ENCODE data around the gene C2CD4D. TPM values are rescaled to one million over a fixed set of nuclear protein-coding genes. Genes with fewer than 3 reads are reported as not detected.

Gene C2CD4D
- total RNA-seq, 1 experiment from 2014 or later = 0.94 TPM

DNA sequence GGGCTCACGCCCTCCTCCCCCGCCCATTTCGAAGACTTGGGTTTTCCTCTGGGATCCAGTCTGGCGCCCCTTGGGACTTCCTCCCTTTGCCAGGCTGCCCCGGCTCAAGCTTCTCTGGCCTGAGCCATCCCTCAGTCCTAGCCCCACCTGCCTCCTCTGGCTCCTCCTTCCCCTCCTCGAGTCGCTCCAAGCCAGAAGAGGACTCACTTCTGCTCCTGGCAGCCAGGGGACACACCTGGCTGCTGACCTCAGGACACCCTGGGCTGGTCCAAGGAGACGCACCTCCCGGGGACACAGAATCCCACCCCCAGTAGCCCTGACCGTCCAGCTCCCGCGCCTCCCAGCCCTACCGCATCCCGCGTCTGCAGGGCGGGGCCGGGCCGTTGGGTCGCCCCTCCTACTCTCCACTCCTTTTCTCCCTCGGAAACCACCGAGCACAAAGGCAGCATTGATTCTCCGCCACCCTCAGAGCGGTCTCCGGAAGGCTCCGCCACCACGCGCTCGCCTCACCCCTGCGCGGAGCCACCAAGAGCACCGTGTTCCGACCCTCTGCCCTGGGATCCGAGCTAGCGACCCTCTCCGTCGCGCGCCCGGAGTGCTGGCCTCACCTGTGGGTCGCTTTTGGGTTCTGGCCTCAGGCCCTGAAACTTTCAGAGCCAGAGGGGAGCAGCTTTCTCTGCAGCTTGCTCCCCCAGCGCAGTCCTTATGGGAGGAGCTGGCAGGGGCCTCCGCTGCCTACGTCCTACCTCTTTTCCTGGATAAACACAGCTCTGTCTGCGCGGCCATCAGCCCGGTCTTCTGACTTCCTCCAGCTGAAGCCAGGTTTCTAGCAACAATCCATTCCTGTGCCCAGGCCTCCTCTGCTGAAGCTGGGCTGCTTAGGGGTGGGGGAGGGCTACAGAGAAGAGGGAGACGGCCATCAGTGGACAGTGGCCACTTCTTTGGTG lies at the start of gene C2CD4D (continued):
- TF ChIP-seq, protein P1, sequence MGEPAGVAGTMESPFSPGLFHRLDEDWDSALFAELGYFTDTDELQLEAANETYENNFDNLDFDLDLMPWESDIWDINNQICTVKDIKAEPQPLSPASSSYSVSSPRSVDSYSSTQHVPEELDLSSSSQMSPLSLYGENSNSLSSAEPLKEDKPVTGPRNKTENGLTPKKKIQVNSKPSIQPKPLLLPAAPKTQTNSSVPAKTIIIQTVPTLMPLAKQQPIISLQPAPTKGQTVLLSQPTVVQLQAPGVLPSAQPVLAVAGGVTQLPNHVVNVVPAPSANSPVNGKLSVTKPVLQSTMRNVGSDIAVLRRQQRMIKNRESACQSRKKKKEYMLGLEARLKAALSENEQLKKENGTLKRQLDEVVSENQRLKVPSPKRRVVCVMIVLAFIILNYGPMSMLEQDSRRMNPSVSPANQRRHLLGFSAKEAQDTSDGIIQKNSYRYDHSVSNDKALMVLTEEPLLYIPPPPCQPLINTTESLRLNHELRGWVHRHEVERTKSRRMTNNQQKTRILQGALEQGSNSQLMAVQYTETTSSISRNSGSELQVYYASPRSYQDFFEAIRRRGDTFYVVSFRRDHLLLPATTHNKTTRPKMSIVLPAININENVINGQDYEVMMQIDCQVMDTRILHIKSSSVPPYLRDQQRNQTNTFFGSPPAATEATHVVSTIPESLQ (CRISPR knock-in tag; IDR thresholded peaks at IDR 0.05) = no peak
- TF ChIP-seq NFATC4 (CRISPR knock-in tag; IDR thresholded peaks at IDR 0.05) (no peak), SMAD3 (CRISPR knock-in tag; IDR thresholded peaks at IDR 0.05; ENCODE audit: borderline replicate concordance) (no peak), JAZF1 (CRISPR knock-in tag; IDR thresholded peaks at IDR 0.05) (no peak), ZNF416 (CRISPR knock-in tag; IDR thresholded peaks at IDR 0.05) (no peak), NFYB (CRISPR knock-in tag; conservative IDR thresholded peaks at IDR 0.05; ENCODE audit: low read depth) (no peak), NR1H2 (CRISPR knock-in tag; IDR thresholded peaks at IDR 0.05) (no peak), TEAD1 (CRISPR knock-in tag; IDR thresholded peaks at IDR 0.05) (0 out of 2 replicates have a peak, but pooled peaks have one; percentile 16), SMAD4 (CRISPR knock-in tag; IDR thresholded peaks at IDR 0.05) (no peak), RELA (CRISPR knock-in tag; IDR thresholded peaks at IDR 0.05; ENCODE audit: borderline replicate concordance) (no peak), TP53 (CRISPR knock-in tag; IDR thresholded peaks at IDR 0.05) (no peak), ZNF423 (CRISPR knock-in tag; IDR thresholded peaks at IDR 0.05) (no peak; the same call in 1 of the 2 replicates), CBFB (CRISPR knock-in tag; IDR thresholded peaks at IDR 0.05; ENCODE audit: low read depth) (no peak), ZNF121 (CRISPR knock-in tag; IDR thresholded peaks at IDR 0.05) (no peak)
- TF ChIP-seq, protein P2, sequence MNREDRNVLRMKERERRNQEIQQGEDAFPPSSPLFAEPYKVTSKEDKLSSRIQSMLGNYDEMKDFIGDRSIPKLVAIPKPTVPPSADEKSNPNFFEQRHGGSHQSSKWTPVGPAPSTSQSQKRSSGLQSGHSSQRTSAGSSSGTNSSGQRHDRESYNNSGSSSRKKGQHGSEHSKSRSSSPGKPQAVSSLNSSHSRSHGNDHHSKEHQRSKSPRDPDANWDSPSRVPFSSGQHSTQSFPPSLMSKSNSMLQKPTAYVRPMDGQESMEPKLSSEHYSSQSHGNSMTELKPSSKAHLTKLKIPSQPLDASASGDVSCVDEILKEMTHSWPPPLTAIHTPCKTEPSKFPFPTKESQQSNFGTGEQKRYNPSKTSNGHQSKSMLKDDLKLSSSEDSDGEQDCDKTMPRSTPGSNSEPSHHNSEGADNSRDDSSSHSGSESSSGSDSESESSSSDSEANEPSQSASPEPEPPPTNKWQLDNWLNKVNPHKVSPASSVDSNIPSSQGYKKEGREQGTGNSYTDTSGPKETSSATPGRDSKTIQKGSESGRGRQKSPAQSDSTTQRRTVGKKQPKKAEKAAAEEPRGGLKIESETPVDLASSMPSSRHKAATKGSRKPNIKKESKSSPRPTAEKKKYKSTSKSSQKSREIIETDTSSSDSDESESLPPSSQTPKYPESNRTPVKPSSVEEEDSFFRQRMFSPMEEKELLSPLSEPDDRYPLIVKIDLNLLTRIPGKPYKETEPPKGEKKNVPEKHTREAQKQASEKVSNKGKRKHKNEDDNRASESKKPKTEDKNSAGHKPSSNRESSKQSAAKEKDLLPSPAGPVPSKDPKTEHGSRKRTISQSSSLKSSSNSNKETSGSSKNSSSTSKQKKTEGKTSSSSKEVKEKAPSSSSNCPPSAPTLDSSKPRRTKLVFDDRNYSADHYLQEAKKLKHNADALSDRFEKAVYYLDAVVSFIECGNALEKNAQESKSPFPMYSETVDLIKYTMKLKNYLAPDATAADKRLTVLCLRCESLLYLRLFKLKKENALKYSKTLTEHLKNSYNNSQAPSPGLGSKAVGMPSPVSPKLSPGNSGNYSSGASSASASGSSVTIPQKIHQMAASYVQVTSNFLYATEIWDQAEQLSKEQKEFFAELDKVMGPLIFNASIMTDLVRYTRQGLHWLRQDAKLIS (CRISPR knock-in tag; IDR thresholded peaks at IDR 0.05; ENCODE audit: borderline replicate concordance) = peak; percentile 95
- TF ChIP-seq, protein P3, sequence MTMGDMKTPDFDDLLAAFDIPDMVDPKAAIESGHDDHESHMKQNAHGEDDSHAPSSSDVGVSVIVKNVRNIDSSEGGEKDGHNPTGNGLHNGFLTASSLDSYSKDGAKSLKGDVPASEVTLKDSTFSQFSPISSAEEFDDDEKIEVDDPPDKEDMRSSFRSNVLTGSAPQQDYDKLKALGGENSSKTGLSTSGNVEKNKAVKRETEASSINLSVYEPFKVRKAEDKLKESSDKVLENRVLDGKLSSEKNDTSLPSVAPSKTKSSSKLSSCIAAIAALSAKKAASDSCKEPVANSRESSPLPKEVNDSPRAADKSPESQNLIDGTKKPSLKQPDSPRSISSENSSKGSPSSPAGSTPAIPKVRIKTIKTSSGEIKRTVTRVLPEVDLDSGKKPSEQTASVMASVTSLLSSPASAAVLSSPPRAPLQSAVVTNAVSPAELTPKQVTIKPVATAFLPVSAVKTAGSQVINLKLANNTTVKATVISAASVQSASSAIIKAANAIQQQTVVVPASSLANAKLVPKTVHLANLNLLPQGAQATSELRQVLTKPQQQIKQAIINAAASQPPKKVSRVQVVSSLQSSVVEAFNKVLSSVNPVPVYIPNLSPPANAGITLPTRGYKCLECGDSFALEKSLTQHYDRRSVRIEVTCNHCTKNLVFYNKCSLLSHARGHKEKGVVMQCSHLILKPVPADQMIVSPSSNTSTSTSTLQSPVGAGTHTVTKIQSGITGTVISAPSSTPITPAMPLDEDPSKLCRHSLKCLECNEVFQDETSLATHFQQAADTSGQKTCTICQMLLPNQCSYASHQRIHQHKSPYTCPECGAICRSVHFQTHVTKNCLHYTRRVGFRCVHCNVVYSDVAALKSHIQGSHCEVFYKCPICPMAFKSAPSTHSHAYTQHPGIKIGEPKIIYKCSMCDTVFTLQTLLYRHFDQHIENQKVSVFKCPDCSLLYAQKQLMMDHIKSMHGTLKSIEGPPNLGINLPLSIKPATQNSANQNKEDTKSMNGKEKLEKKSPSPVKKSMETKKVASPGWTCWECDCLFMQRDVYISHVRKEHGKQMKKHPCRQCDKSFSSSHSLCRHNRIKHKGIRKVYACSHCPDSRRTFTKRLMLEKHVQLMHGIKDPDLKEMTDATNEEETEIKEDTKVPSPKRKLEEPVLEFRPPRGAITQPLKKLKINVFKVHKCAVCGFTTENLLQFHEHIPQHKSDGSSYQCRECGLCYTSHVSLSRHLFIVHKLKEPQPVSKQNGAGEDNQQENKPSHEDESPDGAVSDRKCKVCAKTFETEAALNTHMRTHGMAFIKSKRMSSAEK (CRISPR knock-in tag; IDR thresholded peaks at IDR 0.05; ENCODE audit: borderline replicate concordance) = no peak
- TF ChIP-seq, protein P4, sequence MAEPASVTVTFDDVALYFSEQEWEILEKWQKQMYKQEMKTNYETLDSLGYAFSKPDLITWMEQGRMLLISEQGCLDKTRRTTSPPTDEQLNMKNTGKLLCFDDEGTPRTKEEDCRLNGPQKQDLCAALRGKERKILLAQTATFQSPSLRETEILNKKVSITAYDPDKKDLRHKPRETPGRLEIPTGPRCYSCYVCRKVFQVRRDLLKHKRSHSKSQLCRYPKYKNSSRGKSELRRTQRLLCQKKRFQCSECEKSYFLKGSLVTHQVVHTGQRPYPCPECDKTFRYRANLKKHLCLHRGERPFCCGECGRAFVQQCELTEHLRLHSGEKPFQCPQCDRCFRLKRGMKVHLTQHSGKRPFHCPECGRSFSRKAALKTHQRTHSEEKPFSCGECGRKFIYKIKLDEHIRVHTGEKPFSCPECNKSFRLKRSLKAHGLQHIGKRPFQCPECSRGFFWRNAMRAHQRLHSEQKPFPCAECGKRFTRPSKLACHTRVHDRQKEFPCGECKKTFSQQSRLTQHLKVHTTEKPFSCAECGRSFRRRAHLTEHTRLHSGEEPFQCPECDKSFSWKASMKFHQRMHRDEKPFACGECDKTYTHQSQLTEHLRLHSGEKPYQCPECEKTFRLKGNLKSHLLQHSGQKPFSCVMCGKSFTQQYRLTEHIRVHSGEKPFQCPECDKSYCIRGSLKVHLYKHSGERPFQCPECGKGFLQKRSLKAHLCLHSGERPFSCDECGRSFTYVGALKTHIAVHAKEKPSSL (CRISPR knock-in tag; conservative IDR thresholded peaks at IDR 0.05) = no peak
- TF ChIP-seq, protein P5, sequence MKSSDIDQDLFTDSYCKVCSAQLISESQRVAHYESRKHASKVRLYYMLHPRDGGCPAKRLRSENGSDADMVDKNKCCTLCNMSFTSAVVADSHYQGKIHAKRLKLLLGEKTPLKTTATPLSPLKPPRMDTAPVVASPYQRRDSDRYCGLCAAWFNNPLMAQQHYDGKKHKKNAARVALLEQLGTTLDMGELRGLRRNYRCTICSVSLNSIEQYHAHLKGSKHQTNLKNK (CRISPR knock-in tag; IDR thresholded peaks at IDR 0.05) = no peak
- TF ChIP-seq, protein P6, sequence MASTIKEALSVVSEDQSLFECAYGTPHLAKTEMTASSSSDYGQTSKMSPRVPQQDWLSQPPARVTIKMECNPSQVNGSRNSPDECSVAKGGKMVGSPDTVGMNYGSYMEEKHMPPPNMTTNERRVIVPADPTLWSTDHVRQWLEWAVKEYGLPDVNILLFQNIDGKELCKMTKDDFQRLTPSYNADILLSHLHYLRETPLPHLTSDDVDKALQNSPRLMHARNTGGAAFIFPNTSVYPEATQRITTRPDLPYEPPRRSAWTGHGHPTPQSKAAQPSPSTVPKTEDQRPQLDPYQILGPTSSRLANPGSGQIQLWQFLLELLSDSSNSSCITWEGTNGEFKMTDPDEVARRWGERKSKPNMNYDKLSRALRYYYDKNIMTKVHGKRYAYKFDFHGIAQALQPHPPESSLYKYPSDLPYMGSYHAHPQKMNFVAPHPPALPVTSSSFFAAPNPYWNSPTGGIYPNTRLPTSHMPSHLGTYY (CRISPR knock-in tag; IDR thresholded peaks at IDR 0.05) = no peak
- TF ChIP-seq, protein P7, sequence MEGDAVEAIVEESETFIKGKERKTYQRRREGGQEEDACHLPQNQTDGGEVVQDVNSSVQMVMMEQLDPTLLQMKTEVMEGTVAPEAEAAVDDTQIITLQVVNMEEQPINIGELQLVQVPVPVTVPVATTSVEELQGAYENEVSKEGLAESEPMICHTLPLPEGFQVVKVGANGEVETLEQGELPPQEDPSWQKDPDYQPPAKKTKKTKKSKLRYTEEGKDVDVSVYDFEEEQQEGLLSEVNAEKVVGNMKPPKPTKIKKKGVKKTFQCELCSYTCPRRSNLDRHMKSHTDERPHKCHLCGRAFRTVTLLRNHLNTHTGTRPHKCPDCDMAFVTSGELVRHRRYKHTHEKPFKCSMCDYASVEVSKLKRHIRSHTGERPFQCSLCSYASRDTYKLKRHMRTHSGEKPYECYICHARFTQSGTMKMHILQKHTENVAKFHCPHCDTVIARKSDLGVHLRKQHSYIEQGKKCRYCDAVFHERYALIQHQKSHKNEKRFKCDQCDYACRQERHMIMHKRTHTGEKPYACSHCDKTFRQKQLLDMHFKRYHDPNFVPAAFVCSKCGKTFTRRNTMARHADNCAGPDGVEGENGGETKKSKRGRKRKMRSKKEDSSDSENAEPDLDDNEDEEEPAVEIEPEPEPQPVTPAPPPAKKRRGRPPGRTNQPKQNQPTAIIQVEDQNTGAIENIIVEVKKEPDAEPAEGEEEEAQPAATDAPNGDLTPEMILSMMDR (IDR thresholded peaks at IDR 0.05) = no peak
- TF ChIP-seq, protein P8, sequence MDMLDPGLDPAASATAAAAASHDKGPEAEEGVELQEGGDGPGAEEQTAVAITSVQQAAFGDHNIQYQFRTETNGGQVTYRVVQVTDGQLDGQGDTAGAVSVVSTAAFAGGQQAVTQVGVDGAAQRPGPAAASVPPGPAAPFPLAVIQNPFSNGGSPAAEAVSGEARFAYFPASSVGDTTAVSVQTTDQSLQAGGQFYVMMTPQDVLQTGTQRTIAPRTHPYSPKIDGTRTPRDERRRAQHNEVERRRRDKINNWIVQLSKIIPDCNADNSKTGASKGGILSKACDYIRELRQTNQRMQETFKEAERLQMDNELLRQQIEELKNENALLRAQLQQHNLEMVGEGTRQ (CRISPR knock-in tag; IDR thresholded peaks at IDR 0.05) = no peak

Data from WTC11 (cell line).